ENCODE measurements around the gene IL32.

DNA sequence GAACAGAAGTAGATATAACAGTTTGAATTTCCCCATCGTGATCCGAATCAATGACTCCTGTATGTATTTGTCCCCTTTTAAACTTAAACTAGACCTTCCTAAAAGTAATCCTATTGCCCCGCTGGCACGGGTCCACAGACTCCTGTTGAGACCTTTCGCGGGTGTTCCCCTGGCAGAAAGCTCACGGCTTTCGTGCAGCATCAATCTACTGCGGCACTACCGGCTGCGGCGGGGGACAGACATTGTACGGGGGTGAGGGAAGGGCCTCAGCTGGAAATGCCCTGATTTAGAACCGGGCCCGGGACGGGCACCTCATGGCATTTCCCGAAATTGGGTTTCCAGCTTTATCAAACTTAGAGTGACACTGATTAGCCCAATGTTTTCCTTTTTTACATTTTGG lies 14.6 kb downstream of the IL32 start:
- TF ChIP-seq, protein P1, sequence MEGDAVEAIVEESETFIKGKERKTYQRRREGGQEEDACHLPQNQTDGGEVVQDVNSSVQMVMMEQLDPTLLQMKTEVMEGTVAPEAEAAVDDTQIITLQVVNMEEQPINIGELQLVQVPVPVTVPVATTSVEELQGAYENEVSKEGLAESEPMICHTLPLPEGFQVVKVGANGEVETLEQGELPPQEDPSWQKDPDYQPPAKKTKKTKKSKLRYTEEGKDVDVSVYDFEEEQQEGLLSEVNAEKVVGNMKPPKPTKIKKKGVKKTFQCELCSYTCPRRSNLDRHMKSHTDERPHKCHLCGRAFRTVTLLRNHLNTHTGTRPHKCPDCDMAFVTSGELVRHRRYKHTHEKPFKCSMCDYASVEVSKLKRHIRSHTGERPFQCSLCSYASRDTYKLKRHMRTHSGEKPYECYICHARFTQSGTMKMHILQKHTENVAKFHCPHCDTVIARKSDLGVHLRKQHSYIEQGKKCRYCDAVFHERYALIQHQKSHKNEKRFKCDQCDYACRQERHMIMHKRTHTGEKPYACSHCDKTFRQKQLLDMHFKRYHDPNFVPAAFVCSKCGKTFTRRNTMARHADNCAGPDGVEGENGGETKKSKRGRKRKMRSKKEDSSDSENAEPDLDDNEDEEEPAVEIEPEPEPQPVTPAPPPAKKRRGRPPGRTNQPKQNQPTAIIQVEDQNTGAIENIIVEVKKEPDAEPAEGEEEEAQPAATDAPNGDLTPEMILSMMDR (IDR thresholded peaks at IDR 0.05; ENCODE audit: poor library complexity): no peak
- TF ChIP-seq EZH2phosphoT487 (IDR thresholded peaks at IDR 0.05; ENCODE audit: low read depth, severe bottlenecking, unreplicated experiment): no peak

Data from hepatocyte (in vitro differentiated cells).